HepG2 (cell line): Measurements from ENCODE around the gene CCDC121. TPM values are rescaled to one million over a fixed set of nuclear protein-coding genes. Genes with fewer than 3 reads are reported as not detected.
A peak's percentile ranks its signal among the peaks of the same experiment; 100 is the strongest.

Experiments
- AKNA ChIP-seq: sonication (generic); formaldehyde crosslinking; IDR thresholded peaks from 2 replicates; pipeline ENCODE4 v1.4.0; 2020; ENCODE audit warnings: missing genetic modification reagents, borderline replicate concordance
- ATF2 ChIP-seq: sonication (generic); formaldehyde crosslinking; IDR thresholded peaks from 2 replicates; pipeline ENCODE4 v1.4.0; 2020; ENCODE audit warnings: missing genetic modification reagents
- ATF7 ChIP-seq, 2 experiments: fragments of 450-650 bp in 1 of 2; sonication (generic) in 1 of 2; formaldehyde crosslinking in 1 of 2; IDR thresholded peaks; 2 replicates each; pipeline versions ENCODE4 v1.4.0 to v1.6.1; 2016 to 2020; ENCODE audit warnings: antibody characterized with exemption in 1 of 2, mild to moderate bottlenecking in 1 of 2, missing genetic modification reagents in 1 of 2
- CHD2 ChIP-seq: IDR thresholded peaks from 2 replicates; pipeline ENCODE4 v1.6.1; 2011; ENCODE audit warnings: low read depth, low read length, improper control_type of control experiment
- FUBP1 ChIP-seq: sonication (generic); formaldehyde crosslinking; IDR thresholded peaks from 2 replicates; pipeline ENCODE4 v1.5.1; 2020; ENCODE audit warnings: missing genetic modification reagents, mild to moderate bottlenecking, borderline replicate concordance
- HNF4A ChIP-seq: sonication (generic); formaldehyde crosslinking; IDR thresholded peaks from 2 replicates; pipeline ENCODE4 v1.4.0; 2020; ENCODE audit warnings: missing genetic modification reagents
- HNF4G ChIP-seq, 2 experiments: sonication (generic) in 1 of 2; formaldehyde crosslinking in 1 of 2; IDR thresholded peaks; 2 replicates each; pipeline versions ENCODE4 v1.4.0 to v1.6.1; 2011 to 2020; ENCODE audit warnings: borderline replicate concordance in 2 of 2, low read depth in 2 of 2, mild to moderate bottlenecking in 2 of 2, low read length in 1 of 2, missing genetic modification reagents in 1 of 2, moderate library complexity in 1 of 2
- NR3C1 ChIP-seq: sonication (generic); formaldehyde crosslinking; IDR thresholded peaks from 2 replicates; pipeline ENCODE4 v1.4.0; 2020; ENCODE audit warnings: missing genetic modification reagents
- SIN3B ChIP-seq: fragments of 150-350 bp; IDR thresholded peaks from 2 replicates; pipeline ENCODE4 v1.6.1; 2014; ENCODE audit warnings: low read length
- UBTF ChIP-seq: sonication (generic); formaldehyde crosslinking; IDR thresholded peaks from 2 replicates; pipeline ENCODE4 v1.4.0; 2020; ENCODE audit warnings: mild to moderate bottlenecking, missing genetic modification reagents
- ZC3H13 ChIP-seq: sonication (generic); formaldehyde crosslinking; IDR thresholded peaks from 2 replicates; pipeline ENCODE4 v1.8.1; 2023; ENCODE audit warnings: mild to moderate bottlenecking, missing genetic modification reagents, moderate library complexity
- ZFP36L1 ChIP-seq: sonication (generic); formaldehyde crosslinking; IDR thresholded peaks from 2 replicates; pipeline ENCODE4 v1.8.0; 2022; ENCODE audit warnings: mild to moderate bottlenecking, missing genetic modification reagents, moderate library complexity
- ZKSCAN1 ChIP-seq: fragments of 150-350 bp; IDR thresholded peaks from 2 replicates; pipeline ENCODE4 v1.6.1; 2014; ENCODE audit warnings: low read length
- ZNF280B ChIP-seq: sonication (generic); formaldehyde crosslinking; IDR thresholded peaks from 2 replicates; pipeline ENCODE4 v1.5.0; 2020; ENCODE audit warnings: missing genetic modification reagents, mild to moderate bottlenecking, borderline replicate concordance
- ZNF317 ChIP-seq: sonication (generic); formaldehyde crosslinking; IDR thresholded peaks from 2 replicates; pipeline ENCODE4 v1.5.0; 2020; ENCODE audit warnings: mild to moderate bottlenecking, missing genetic modification reagents
- ZNF567 ChIP-seq: sonication (generic); formaldehyde crosslinking; IDR thresholded peaks from 2 replicates; pipeline ENCODE4 v1.8.1; 2023; ENCODE audit warnings: mild to moderate bottlenecking, missing genetic modification reagents, borderline replicate concordance
- ZNF644 ChIP-seq: IDR thresholded peaks from 2 replicates; pipeline ENCODE4 v1.6.1; 2016; ENCODE audit warnings: low read depth
- polyA plus RNA-seq, 8 experiments: library from polyadenylated mRNA; depleted of rRNA in 3 of 8; stranded (reverse) in 7 of 8; unstranded in 1 of 8; fragments of >200 nt; fragmentation: Illumina TruSeq in 4 of 8; extraction: Trizol in 4 of 8; gene quantifications; 2 replicates each; pipeline versions ENCODE4 v1.2.1 to v1.2.3, GENCODE V29; 2011 to 2016; ENCODE audit warnings: low read depth in 4 of 8, missing spikeins in 1 of 8, mixed read lengths in 1 of 8; ENCODE audit not compliant: insufficient read depth in 1 of 8
- total RNA-seq, 5 experiments: library from RNA; depleted of rRNA; stranded (reverse); fragments of >200 nt; fragmentation: Illumina TruSeq; extraction: Trizol; gene quantifications; 2 replicates each; pipeline ENCODE4 v1.2.3, GENCODE V29; 2016; ENCODE audit warnings: low read depth in 1 of 5

CCDC121 gene
- total and polyA plus RNA-seq, 2 of the 13 experiments (the other 11 are each of a cell fraction or from before 2014, with no cell fraction given), result 1.9 to 3.0 TPM

GRCh38 chr2:27613985-27614384, 14.8 kb downstream of the CCDC121 start (continued):
- TF ChIP-seq ATF2 (no peak), SIN3B (no peak), ZNF280B (CRISPR knock-in tag) (no peak), AKNA (no peak), HNF4G (IDR thresholded peaks at IDR 0.05; ENCODE audit: borderline replicate concordance, low read depth, low read length) (peak; percentile 40; the same call in 1 of the 2 replicates), HNF4G (CRISPR knock-in tag; IDR thresholded peaks at IDR 0.05; ENCODE audit: borderline replicate concordance, low read depth) (no peak), ZKSCAN1 (no peak), ZFP36L1 (CRISPR knock-in tag) (no peak), ZNF317 (CRISPR knock-in tag) (peak; percentile 66; the same call in 1 of the 2 replicates), NR3C1 (CRISPR knock-in tag) (no peak), ZNF644 (CRISPR knock-in tag) (no peak), ZC3H13 (CRISPR knock-in tag) (no peak), ATF7 (IDR thresholded peaks at IDR 0.05) (no peak), ATF7 (CRISPR knock-in tag; IDR thresholded peaks at IDR 0.05) (no peak), CHD2 (no peak), UBTF (CRISPR knock-in tag) (no peak), FUBP1 (CRISPR knock-in tag) (no peak), ZNF567 (CRISPR knock-in tag) (no peak), HNF4A (CRISPR knock-in tag) (peak; percentile 60)
